Jurkat, Clone E6-1 (cell line): ENCODE results near the gene STRADA.

Source experiments
- DNase-seq: peaks from one replicate; pipeline ENCODE4 v3.0.0-alpha.2; 2011; ENCODE audit warnings: low read depth, low spot score
- H3K4me3 ChIP-seq: 2 replicates; pipeline ENCODE4 v1.5.1; 2011; ENCODE audit warnings: mild to moderate bottlenecking, low read length, control low read depth, moderate library complexity

Gene STRADA

GRCh38 chr17:63703556-63704258, 37.9 kb downstream of the STRADA start:
- no peak overlapping the region for H3K4me3 ChIP-seq
- DNase-seq = no peak

GRCh38 chr17:63703029-63703428, 38.6 kb downstream of the STRADA start:
- no peak overlapping the region for H3K4me3 ChIP-seq
- DNase-seq = no peak

GRCh38 chr17:63702721-63703015, 38.9 kb downstream of the STRADA start:
- no peak for DNase-seq
- no peak overlapping the region for H3K4me3 ChIP-seq

- peak; percentile 66 for DNase-seq
Measured at GRCh38 chr17:63701868-63702720, 39.5 kb downstream of the STRADA start.

GRCh38 chr17:63701456-63701820, 40.2 kb downstream of the STRADA start:
- DNase-seq = no peak
- no peak overlapping the region for H3K4me3 ChIP-seq

More at GRCh38 chr17:63701868-63702720, 39.5 kb downstream of the STRADA start:
- H3K4me3 ChIP-seq = peak overlapping the region; percentile 32

- peak overlapping the region; percentile 37 for H3K4me3 ChIP-seq
- no peak for DNase-seq
Measured at GRCh38 chr17:63700528-63701455, 40.8 kb downstream of the STRADA start.

GRCh38 chr17:63699638-63700527, 41.7 kb downstream of the STRADA start, which contains the start of gene LIMD2:
Gene LIMD2, minus strand, starts transcription at chr17:63700125. Its CDS starts 827 bp downstream, at chr17:63699298.
- DNase-seq = no peak
- H3K4me3 ChIP-seq = peak within 1 kb of the TSS; percentile 60

- peak; percentile 88 for DNase-seq
Measured at GRCh38 chr17:63698886-63699637, 42.5 kb downstream of the STRADA start.

GRCh38 chr17:63698381-63698885, 43.2 kb downstream of the STRADA start:
- peak overlapping the region; percentile 60 for H3K4me3 ChIP-seq
- DNase-seq = no peak

More at GRCh38 chr17:63698886-63699637, 42.5 kb downstream of the STRADA start:
- H3K4me3 ChIP-seq = peak overlapping the region; percentile 60

GRCh38 chr17:63697341-63698286, 44.0 kb downstream of the STRADA start:
- H3K4me3 ChIP-seq = peak overlapping the region; percentile 60; the same call in 1 of the 2 replicates
- DNase-seq = peak; percentile 62

- DNase-seq = peak; percentile 31
Measured at GRCh38 chr17:63696381-63696961, 45.1 kb downstream of the STRADA start.

GRCh38 chr17:63695889-63696288, 45.7 kb downstream of the STRADA start:
- H3K4me3 ChIP-seq = no peak overlapping the region
- DNase-seq = no peak

More at GRCh38 chr17:63696381-63696961, 45.1 kb downstream of the STRADA start:
- H3K4me3 ChIP-seq = no peak overlapping the region

GRCh38 chr17:63694950-63695773, 46.4 kb downstream of the STRADA start:
- no peak overlapping the region for H3K4me3 ChIP-seq
- no peak for DNase-seq

GRCh38 chr17:63694229-63694949, 47.2 kb downstream of the STRADA start:
- no peak for DNase-seq
- no peak overlapping the region for H3K4me3 ChIP-seq
